ENCODE measurements around the gene SPTLC3.

SPTLC3 gene

DNA sequence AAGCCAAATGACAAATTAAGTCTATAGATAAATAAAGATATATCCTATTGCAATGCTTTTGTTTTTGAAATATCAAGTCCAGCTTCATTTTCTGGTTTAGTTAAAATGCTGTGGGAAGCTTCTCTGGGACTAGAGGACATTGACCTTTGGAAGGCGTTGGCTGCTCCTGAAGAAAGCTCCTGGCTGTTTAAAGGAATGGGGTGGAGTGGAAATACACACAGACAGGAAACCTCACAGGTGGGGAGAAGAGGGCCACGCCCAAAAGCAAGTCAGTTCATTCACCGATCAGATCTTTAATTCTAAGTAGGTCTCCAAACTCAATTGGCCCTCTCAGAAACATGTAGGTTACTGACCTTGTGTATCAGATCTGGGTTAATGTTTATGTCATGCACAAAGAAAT, 59.6 kb downstream of the SPTLC3 start:
- in situ Hi-C loops (cut with HindIII; ENCODE audit: low sequenced_read_pairs) = no loop called here
- TF ChIP-seq, protein P1, sequence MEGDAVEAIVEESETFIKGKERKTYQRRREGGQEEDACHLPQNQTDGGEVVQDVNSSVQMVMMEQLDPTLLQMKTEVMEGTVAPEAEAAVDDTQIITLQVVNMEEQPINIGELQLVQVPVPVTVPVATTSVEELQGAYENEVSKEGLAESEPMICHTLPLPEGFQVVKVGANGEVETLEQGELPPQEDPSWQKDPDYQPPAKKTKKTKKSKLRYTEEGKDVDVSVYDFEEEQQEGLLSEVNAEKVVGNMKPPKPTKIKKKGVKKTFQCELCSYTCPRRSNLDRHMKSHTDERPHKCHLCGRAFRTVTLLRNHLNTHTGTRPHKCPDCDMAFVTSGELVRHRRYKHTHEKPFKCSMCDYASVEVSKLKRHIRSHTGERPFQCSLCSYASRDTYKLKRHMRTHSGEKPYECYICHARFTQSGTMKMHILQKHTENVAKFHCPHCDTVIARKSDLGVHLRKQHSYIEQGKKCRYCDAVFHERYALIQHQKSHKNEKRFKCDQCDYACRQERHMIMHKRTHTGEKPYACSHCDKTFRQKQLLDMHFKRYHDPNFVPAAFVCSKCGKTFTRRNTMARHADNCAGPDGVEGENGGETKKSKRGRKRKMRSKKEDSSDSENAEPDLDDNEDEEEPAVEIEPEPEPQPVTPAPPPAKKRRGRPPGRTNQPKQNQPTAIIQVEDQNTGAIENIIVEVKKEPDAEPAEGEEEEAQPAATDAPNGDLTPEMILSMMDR (IDR thresholded peaks at IDR 0.05; ENCODE audit: low read depth, low read length, missing control alignments) = no peak
- no peak for DNase-seq (ENCODE audit: low read depth)
- H3K4me3 ChIP-seq (ENCODE audit: low read depth, low read length) = no peak overlapping the region

DNA sequence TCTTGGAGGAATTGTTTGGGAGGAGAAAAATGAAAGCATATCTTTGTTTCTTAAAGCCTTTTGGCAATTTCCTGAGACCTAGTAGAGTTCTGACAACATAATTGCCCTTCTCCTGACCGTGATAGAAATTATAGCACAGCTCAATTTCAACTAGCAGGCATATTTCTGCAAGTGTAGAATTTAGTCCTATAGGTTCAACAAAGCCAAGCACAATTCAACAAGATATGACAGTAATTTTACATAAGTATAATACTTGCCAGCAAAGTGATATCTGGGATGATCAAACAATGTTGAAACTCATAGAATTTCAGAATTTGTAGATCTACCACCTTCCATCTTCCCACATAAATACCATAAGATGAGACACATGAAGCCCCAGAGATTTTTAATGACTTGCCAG, 73.1 kb downstream of the SPTLC3 start:
- TF ChIP-seq, protein P1 (IDR thresholded peaks at IDR 0.05; ENCODE audit: low read depth, low read length, missing control alignments) = no peak
- DNase-seq (ENCODE audit: low read depth) = no peak
- in situ Hi-C loops (cut with HindIII; ENCODE audit: low sequenced_read_pairs) = no loop called here
- H3K4me3 ChIP-seq (ENCODE audit: low read depth, low read length) = no peak overlapping the region

DNA sequence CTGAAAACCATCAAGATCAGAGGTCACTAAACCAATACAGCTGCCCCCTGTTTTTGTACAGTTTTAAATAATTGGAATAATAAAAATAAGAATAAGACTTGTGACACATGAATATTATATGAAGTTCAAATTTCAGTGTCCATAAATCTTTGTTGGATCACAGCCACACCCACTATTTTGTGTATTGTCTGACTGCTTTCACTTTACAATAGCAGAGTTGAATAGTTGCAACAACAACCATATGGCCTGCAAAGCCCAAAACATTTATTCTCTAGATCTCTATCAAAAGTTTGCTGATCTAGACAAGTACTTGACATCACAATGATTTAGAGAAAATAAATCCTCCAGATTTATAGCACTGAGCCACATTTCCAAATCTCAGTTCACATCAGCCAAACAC, 73.6 kb downstream of the SPTLC3 start:
- H3K4me3 ChIP-seq (ENCODE audit: low read depth, low read length) = no peak overlapping the region
- no peak for DNase-seq (ENCODE audit: low read depth)
- in situ Hi-C loops (cut with HindIII; ENCODE audit: low sequenced_read_pairs) = no loop called here
- TF ChIP-seq, protein P1 (IDR thresholded peaks at IDR 0.05; ENCODE audit: low read depth, low read length, missing control alignments) = no peak

DNA sequence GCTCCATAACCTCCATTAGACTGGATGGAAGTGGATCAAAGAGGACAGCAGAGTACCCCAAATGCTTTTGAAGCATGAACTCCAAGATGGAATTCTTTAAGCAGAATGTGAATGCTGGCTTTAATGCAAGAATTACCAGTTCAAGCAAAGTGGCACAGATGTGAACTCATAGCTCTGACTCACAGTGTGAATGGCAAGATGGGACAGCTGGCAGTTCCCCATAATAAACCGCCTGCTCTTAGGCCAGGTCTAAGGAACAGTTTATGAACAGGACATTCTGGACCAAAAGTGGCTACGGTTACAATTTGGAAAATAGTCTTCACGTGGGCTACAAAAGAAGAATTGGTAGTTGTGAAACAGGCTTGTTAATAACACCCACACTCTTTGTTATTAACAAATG, 76.5 kb downstream of the SPTLC3 start:
- in situ Hi-C loops (cut with HindIII; ENCODE audit: low sequenced_read_pairs) = no loop called here
- TF ChIP-seq, protein P1 (IDR thresholded peaks at IDR 0.05; ENCODE audit: low read depth, low read length, missing control alignments) = no peak
- DNase-seq (ENCODE audit: low read depth) = no peak
- H3K4me3 ChIP-seq (ENCODE audit: low read depth, low read length) = no peak overlapping the region

DNA sequence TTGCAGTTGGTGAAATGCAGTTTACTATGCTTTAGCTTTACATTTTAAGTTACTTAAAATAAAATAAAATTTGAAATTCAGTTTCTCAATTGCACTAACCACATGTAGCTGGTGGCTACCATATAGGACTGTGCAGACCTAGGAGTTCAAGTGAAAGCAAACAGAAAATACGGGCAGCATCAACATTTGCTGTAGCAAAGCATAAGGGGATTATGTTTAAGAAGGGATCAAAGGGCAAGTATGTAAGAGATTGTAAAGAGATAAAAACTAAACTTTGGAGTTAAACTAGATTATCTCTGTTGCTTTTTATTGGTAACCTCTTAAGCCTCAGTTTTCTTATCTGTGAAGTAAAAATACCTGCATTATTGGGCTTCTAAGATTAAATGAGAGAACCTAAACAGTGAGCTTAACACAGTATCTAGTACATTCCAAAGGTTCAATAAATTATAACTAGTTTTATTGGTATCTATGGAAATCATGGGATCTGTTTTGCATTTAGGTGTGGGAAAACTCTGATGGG, 81.2 kb downstream of the SPTLC3 start:
- no peak overlapping the region for H3K4me3 ChIP-seq (ENCODE audit: low read depth, low read length)
- in situ Hi-C loops (cut with HindIII; ENCODE audit: low sequenced_read_pairs) = no loop called here
- DNase-seq (ENCODE audit: low read depth) = no peak
- TF ChIP-seq, protein P1 (IDR thresholded peaks at IDR 0.05; ENCODE audit: low read depth, low read length, missing control alignments) = no peak

DNA sequence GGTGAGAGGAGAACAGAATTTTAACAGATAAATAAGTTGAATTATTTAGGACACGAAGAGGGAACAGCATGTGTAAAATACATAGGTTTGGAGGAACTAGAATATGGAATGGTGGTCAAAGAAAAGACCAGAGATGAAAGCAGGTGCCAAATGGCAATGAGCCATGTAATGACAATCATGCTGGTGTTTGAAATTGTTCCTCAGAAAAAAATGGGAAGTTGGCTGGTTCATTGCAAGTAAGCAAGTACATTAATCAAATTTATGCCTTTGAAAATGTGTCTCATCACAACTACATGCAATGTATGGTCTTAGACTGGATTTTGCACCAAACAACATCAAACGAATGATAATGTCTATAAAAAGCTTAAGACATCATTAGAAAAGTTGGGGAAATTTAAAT, 83.3 kb downstream of the SPTLC3 start:
- no peak overlapping the region for H3K4me3 ChIP-seq (ENCODE audit: low read depth, low read length)
- in situ Hi-C loops (cut with HindIII; ENCODE audit: low sequenced_read_pairs) = no loop called here
- DNase-seq (ENCODE audit: low read depth) = no peak
- TF ChIP-seq, protein P1 (IDR thresholded peaks at IDR 0.05; ENCODE audit: low read depth, low read length, missing control alignments) = no peak

DNA sequence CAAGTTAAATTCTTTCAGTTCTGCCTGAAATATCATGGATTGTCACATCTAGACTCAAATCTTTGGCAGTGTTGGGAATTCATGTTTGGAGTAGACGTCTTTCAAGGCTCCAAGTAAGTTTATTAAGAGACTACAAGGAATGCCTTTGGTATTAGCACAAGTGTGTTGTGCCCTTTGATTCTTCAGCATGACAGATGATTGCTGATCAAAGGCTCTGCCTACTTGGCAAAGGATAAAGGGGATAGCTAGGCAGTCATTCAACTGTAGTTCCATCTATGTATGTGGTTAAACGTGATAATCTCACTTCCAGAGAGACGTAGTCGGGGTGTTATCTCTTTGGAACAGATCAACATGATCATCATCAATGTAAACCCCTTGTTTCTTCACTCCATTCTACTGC, 86.2 kb downstream of the SPTLC3 start:
- in situ Hi-C loops (cut with HindIII; ENCODE audit: low sequenced_read_pairs) = no loop called here
- DNase-seq (ENCODE audit: low read depth) = no peak
- H3K4me3 ChIP-seq (ENCODE audit: low read depth, low read length) = no peak overlapping the region
- TF ChIP-seq, protein P1 (IDR thresholded peaks at IDR 0.05; ENCODE audit: low read depth, low read length, missing control alignments) = no peak

All from astrocyte of the cerebellum (primary cell).